PC-3 (cell line): ENCODE measurements around the gene MTHFS.

ENCODE experiments used
- EZH2 ChIP-seq: fragments of 300-600 bp; sonication (generic); IDR thresholded peaks from one replicate; pipeline ENCODE4 v1.6.1; 2017; ENCODE audit warnings: antibody characterized with exemption, mild to moderate bottlenecking, low read length; ENCODE audit not compliant: unreplicated experiment
- TF ChIP-seq, protein P1 (sequence below): fragments of 300-600 bp; sonication (generic); conservative IDR thresholded peaks from 2 replicates; pipeline ENCODE4 v1.5.1; 2017; ENCODE audit warnings: antibody characterized with exemption, low read depth, mild to moderate bottlenecking, low read length

DNA sequence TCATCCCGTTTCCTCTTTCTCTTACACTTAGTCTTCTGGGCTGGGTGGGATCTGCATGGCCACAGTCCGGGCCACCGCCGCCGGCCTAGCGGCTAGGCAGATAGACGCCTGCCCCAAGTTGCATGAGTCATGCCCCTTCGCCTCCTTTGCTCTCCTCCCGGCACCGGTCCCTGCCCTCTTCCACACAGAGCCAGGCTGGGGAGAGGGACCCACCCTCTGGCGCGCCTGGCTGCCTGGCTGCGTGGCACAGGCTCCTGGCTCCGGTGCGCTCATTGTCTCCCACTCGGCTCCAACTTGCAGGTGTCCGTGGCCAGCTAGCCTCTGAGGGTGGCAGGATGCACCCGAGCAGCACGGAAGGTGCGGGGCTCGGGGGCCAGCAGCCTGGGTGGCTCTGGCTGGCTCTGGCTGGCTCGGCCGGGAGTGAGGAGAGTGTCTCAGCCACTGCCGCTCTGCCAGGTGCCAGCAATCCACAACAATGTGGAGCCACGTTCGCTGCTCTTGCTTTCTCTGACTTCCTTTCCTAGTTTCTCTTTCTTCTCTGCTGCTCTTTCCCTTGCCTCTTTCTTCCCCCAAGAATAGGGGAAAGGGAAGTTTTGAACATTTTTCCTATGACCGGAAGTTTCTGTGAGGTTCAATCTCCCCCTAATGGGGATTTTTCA is 22.4 kb upstream of the MTHFS start:
- TF ChIP-seq, protein P1, sequence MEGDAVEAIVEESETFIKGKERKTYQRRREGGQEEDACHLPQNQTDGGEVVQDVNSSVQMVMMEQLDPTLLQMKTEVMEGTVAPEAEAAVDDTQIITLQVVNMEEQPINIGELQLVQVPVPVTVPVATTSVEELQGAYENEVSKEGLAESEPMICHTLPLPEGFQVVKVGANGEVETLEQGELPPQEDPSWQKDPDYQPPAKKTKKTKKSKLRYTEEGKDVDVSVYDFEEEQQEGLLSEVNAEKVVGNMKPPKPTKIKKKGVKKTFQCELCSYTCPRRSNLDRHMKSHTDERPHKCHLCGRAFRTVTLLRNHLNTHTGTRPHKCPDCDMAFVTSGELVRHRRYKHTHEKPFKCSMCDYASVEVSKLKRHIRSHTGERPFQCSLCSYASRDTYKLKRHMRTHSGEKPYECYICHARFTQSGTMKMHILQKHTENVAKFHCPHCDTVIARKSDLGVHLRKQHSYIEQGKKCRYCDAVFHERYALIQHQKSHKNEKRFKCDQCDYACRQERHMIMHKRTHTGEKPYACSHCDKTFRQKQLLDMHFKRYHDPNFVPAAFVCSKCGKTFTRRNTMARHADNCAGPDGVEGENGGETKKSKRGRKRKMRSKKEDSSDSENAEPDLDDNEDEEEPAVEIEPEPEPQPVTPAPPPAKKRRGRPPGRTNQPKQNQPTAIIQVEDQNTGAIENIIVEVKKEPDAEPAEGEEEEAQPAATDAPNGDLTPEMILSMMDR = no peak
- no peak for TF ChIP-seq EZH2
